ENCODE measurements around the gene NKX2-2.

Gene NKX2-2

DNA sequence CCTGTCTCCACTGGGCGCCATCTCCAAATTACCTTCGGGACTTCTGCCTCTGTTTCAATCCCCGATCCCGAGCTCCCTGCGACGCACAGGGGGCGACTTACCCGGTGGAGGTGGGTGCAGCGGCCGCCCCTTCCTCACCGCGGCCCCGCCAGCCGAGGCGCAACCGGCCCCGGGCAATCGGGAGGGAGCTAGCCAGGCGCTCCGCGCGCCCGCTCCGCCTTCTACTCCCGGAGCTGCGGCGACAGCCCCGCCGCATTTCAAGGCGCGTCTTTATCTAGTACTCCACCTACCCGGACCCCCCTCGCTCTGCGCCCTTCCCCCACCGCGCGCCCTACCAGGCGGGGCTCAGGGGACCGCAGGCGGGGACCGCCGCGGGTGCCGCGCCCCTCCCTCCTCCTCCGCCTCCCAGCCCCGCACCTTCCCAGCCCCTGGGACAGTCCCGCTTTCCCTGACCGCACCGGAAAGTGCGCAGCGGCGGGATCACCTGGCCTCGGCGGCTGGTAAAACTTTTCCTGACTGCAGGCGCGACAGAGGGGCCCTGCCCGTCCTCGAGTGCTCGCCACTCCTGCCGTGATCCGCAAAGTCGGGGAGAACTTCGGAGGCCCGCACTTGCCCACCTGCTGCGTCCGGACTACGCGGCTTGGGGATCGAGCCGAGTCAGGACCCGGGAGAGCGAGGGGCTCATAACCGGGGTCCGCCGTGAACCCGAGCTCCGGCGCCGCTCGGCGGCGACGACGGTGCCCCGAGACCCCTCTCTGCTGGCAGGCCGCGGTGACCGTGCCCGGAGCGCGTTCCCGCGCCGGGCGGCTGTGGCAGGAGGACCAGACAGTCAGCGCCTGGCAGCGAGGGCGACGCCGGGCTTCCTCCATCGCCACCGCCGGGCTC is 8.0 kb upstream of the NKX2-2 start:
- no peak for DNase-seq (ENCODE audit: low spot score)

GRCh38 chr20:21520702-21521595 is 7.1 kb upstream of the NKX2-2 start:
- no peak for DNase-seq (ENCODE audit: low spot score)

DNA sequence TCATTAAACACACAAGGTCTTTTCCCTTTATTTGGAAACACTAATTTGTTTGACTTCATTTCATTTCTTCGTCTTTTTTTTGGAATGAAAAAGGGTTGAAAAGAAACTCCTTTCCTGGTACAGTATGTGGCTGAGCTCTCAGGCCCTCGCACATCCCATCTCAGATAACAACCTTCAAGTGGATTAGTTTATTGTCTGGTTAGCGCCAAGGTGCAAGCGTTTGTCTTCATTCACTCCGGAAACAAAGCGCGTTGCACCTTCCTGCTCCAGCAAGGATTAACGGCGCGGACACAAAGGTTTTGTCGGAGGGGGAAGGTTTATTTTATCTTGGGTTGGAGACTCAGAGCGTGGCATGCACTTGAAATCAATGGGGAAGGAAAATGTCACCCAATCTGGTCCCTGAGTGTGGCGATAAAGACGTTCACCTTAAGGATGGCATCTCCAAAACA is 5.3 kb upstream of the NKX2-2 start:
- no peak for DNase-seq (ENCODE audit: low spot score)

DNA sequence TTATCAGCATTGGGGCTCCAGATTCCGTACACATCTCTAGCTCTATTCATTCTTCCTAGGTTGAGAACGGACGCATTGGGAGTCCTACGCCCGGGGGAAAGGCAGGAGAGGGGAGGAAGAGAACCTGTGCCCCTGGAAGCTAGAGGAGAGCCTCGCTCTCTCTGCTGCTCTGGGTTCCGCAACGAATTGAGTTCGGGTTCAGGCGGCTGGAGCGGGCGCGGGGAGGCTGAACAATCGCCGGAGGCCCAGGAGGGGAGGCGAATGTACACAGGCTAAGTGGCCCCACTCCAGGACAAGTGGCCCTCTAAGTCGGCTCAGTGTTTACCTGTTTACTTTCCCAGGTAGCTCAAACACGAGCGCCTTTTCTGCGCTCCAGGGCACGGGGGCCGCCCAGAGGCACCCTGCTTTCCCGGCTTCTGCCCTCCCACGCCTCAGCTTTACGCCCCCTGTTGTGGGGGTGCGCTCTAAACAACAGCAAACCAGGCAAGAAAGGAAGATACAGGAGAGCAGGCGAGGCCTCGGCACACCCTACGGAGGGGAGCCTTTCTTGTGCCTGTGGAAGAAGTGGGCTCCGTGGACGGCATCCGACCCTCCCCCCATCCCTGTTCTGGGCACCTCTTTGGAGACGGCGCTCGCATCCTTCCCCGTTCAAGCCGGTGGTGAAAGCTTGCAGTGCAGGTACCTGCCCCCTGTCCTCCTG is 4.6 kb upstream of the NKX2-2 start:
- DNase-seq (ENCODE audit: low spot score), result no peak

DNA sequence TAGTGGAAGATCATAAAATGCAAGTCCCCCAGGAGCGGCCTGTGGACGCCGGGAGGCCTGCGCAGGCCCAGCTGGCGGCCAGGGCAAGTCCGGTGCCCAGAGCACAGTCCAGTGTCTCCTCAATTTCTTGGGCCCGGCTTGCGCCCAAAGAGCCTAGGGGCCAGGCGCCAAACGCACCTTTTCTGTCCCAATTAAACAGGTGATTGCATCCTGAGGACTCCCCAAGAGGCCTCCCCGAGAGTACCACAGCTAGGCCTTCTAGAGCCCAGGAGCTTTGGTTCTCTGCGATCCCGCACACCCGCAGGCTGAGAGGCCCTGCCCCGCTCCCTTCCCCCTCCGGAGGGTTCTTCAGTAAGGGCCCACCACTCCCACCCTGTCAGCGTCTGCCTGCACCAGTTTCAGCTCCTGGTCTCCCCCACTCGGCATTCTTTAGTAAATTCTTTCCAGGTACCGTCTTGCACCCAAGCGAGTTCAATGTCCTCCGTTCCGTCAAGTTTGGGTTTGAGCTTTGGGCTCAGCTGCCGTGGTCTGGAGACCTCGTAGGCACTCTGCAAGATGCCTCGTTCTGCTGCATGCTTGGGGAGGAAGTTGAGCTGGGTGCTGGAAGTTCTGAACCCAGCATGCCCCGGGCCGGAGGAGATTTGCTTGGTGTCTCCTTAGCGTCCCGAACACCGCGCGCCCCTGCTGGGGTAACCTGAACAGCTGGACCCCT is 3.9 kb upstream of the NKX2-2 start:
- no peak for DNase-seq (ENCODE audit: low spot score)

GRCh38 chr20:21516861-21517565 is 3.1 kb upstream of the NKX2-2 start:
- DNase-seq (ENCODE audit: low spot score), result no peak

DNA sequence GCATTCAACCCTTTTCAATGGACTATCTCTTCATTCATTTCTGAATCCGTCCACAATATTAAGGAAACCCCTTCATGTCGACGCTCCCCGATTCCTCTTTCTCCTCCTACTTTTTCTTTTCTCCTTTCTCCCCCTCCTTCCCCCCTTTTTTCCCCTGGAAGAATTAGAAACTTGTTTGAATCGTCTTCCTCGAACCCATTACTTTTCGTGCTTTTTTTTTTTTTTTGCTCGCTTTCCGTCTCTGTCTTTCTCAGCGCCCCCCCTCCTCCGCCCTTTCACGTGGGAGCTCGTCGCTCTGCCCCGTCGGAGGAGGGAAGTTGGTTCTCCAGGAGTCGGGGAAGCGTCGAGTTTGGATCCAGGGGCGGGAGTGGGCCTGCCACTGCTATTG is 2.3 kb upstream of the NKX2-2 start:
- no peak for DNase-seq (ENCODE audit: low spot score)

GRCh38 chr20:21515300-21516179 is 1.7 kb upstream of the NKX2-2 start:
- peak; percentile 16 for DNase-seq (ENCODE audit: low spot score)

GRCh38 chr20:21514553-21515251 is 838 bp upstream of the NKX2-2 start:
- DNase-seq (ENCODE audit: low spot score), result no peak

DNA sequence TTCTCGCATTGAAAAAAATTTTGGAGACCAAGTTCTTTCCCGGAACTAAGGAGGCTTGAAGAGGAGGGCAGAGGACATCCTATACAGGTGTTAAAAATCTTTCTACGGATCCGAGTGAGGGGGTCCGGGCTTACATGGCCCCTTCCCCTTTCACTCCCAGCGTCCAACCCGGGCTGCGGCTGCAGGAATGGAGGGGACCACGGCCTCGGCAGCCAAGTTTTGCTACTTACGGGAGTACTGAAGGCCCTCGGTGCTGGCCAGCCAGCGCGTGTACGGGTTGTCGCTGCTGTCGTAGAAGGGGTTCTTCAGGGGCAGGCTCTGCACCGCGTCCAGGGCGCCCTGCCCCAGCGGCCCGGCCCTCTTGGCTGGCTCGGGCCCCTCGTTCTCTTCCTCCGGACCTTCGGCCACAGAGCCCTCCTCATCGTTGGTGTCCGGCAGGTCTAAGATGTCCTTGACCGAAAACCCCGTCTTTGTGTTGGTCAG is 642 bp downstream of the NKX2-2 start:
- no peak for DNase-seq (ENCODE audit: low spot score)

- no peak for DNase-seq (ENCODE audit: low spot score)
Observed at GRCh38 chr20:21512634-21513180, 1.2 kb downstream of the NKX2-2 start.

GRCh38 chr20:21511850-21512633 is 1.8 kb downstream of the NKX2-2 start:
- no peak for DNase-seq (ENCODE audit: low spot score)

DNA sequence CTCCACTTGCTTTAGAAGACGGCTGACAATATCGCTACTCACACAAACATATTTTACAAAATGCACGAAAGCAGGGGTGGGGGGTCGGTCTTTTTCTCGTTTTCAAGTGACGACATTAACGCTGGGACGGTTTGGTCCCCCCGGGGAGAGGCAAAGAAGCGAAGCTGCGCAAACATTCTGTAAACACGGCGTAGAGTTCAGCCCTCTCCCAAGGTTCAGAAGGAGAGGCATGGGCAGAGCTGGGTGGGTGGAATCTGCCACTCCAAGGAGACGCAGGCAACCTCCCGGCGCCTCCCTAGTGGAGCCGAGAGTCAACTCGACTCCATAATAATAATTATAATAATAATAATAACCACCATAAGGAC is 2.4 kb downstream of the NKX2-2 start:
- DNase-seq (ENCODE audit: low spot score), result no peak

DNA sequence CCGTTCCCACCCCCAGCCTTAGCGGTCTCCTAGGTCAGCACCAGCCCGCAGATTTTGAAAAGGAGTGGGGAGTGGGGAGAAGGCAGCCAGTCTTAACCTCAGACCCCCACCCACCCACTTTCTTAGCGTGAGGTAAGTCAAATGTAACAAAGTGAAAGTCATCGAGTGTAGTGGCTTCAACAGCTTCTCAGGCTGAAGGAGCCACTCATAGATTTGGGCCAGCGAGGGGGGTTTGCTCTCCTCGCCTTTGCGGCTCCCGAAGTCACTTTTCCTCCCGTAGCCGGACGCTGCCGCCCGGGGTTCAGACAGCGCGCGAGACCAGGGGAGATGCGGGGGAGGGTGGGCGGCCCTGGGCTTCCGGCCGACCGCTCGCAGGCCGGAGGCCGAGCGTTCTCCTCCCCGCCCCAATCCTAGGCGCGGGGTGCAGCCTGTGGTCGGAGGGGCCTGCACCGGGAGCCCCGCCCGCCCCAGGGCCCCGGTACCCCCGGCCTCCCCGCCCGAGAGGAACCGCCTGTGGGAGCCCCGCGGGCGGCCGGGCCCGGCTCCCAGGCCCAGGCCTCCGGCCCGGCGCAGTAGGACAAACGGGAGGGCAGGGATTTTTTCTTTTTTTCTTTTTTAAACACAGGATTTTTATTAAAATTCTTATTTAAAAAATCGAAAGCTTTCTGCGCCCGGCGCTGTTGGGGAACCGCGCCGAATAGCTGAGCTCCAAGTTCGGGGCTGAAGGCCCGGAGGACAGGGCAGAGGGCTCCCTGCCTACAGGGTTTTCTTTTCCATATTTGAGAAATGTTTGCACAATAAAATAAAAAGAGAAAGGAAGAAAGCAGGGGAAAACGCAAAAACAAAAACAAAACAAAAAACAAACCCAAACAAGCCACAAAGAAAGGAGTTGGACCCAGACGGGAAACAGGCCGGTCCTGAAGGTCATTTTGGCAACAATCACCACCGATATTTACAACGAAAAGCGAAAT is 3.2 kb downstream of the NKX2-2 start:
- DNase-seq (ENCODE audit: low spot score), result no peak

GRCh38 chr20:21509597-21510371 is 4.1 kb downstream of the NKX2-2 start:
- no peak for DNase-seq (ENCODE audit: low spot score)

DNA sequence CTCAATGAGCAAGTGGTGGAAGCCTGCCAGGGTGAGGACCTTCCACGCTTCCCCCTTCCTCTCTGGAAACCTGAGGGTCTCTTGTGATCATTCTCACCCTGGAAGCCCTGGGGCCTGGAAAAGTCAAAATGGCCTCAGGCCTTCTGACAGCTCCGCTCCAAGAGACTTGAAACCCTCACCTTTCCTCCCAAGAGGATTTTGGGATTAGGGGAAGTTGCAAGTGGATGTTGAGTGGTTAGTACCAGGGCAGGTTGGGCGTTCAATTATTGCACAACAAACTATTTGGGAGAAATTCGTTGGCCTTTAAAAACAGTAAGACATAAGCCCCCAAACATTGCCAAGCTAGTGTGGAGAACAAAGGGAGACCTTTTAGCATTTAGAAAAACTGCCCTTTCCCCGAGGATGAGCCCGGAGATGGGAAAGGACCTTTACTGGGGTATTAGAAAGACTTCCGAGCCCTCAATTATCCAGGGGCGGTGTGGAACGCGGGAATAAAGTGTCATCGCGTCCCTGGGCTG is 4.7 kb downstream of the NKX2-2 start:
- no peak for DNase-seq (ENCODE audit: low spot score)
